ENCODE results near the gene CPNE7. TPM values are rescaled to one million over a fixed set of nuclear protein-coding genes. Genes with fewer than 3 reads are reported as not detected.
"Not testable (repeated sequence)": the region's sequence is repeated elsewhere in the genome, so short reads cannot be mapped to it uniquely, and the experiment has no call there.

Gene CPNE7
- total RNA-seq, 1 experiment from 2014 or later, result 5.1 TPM

- DNase-seq (ENCODE audit: low spot score), result no peak
- in situ Hi-C loops (cut with HindIII; ENCODE audit: low sequenced_read_pairs), result no loop called here
These were observed 1.6 kb downstream of the CPNE7 start for GRCh38 chr16:89577055-89577759.

GRCh38 chr16:89579351-89579750 lies 3.8 kb downstream of the CPNE7 start:
- DNase-seq (ENCODE audit: low spot score), result no peak
- in situ Hi-C loops (cut with HindIII; ENCODE audit: low sequenced_read_pairs), result no loop called here

GRCh38 chr16:89581045-89581695 lies 5.6 kb downstream of the CPNE7 start:
- in situ Hi-C loops (cut with HindIII; ENCODE audit: low sequenced_read_pairs), result no loop called here
- DNase-seq (ENCODE audit: low spot score), result no peak

GRCh38 chr16:89581861-89582563 lies 6.5 kb downstream of the CPNE7 start:
- in situ Hi-C loops (cut with HindIII; ENCODE audit: low sequenced_read_pairs), result no loop called here
- no peak for DNase-seq (ENCODE audit: low spot score)

- in situ Hi-C loops (cut with HindIII; ENCODE audit: low sequenced_read_pairs), result no loop called here
- DNase-seq (ENCODE audit: low spot score), result no peak
These were observed 7.1 kb downstream of the CPNE7 start for GRCh38 chr16:89582614-89583196.

GRCh38 chr16:89583197-89583894 lies 7.8 kb downstream of the CPNE7 start:
- in situ Hi-C loops (cut with HindIII; ENCODE audit: low sequenced_read_pairs), result no loop called here
- DNase-seq (ENCODE audit: low spot score), result no peak

- DNase-seq (ENCODE audit: low spot score), result no peak
- in situ Hi-C loops (cut with HindIII; ENCODE audit: low sequenced_read_pairs), result no loop called here
These were observed 8.5 kb downstream of the CPNE7 start for GRCh38 chr16:89583895-89584644.

GRCh38 chr16:89584768-89585549 lies 9.4 kb downstream of the CPNE7 start:
- no peak for DNase-seq (ENCODE audit: low spot score)
- in situ Hi-C loops (cut with HindIII; ENCODE audit: low sequenced_read_pairs), result no loop called here

GRCh38 chr16:89586218-89586617 lies 10.7 kb downstream of the CPNE7 start:
- no peak for DNase-seq (ENCODE audit: low spot score)
- in situ Hi-C loops (cut with HindIII; ENCODE audit: low sequenced_read_pairs), result no loop called here

- no peak for DNase-seq (ENCODE audit: low spot score)
These were observed 11.3 kb downstream of the CPNE7 start for GRCh38 chr16:89586853-89587252.

GRCh38 chr16:89587676-89588075 lies 12.1 kb downstream of the CPNE7 start:
- DNase-seq (ENCODE audit: low spot score); in situ Hi-C loops (cut with HindIII; ENCODE audit: low sequenced_read_pairs): not testable (repeated sequence)

More at GRCh38 chr16:89586853-89587252, 11.3 kb downstream of the CPNE7 start:
- in situ Hi-C loops (cut with HindIII; ENCODE audit: low sequenced_read_pairs), result no loop called here

GRCh38 chr16:89588413-89589109 lies 13.0 kb downstream of the CPNE7 start:
- DNase-seq (ENCODE audit: low spot score), result no peak
- in situ Hi-C loops (cut with HindIII; ENCODE audit: low sequenced_read_pairs), result no loop called here

- no peak for DNase-seq (ENCODE audit: low spot score)
- in situ Hi-C loops (cut with HindIII; ENCODE audit: low sequenced_read_pairs), result no loop called here
These were observed 13.8 kb downstream of the CPNE7 start for GRCh38 chr16:89589241-89589926.

GRCh38 chr16:89593841-89594240 lies 18.3 kb downstream of the CPNE7 start:
- in situ Hi-C loops (cut with HindIII; ENCODE audit: low sequenced_read_pairs), result no loop called here
- no peak for DNase-seq (ENCODE audit: low spot score)

- in situ Hi-C loops (cut with HindIII; ENCODE audit: low sequenced_read_pairs), result no loop called here
- DNase-seq (ENCODE audit: low spot score), result no peak
These were observed 19.9 kb downstream of the CPNE7 start for GRCh38 chr16:89595330-89596060.

- in situ Hi-C loops (cut with HindIII; ENCODE audit: low sequenced_read_pairs), result no loop called here
These were observed 20.6 kb downstream of the CPNE7 start for GRCh38 chr16:89596061-89596689.

More at GRCh38 chr16:89596061-89596689, 20.6 kb downstream of the CPNE7 start:
- no peak for DNase-seq (ENCODE audit: low spot score)

Data from G401 (cell line).